GM12878 (cell line): ENCODE measurements around the gene PPP6R2. TPM values are rescaled to one million over a fixed set of nuclear protein-coding genes. Genes with fewer than 3 reads are reported as not detected.

ENCODE experiments used
- ASH2L ChIP-seq: fragments of 300-600, 200-600 bp; sonication (generic); IDR thresholded peaks from 2 replicates; pipeline ENCODE4 v1.6.1; 2017; ENCODE audit warnings: low read depth, mild to moderate bottlenecking, borderline replicate concordance
- BACH1 ChIP-seq: fragments of 450-650 bp; IDR thresholded peaks from 2 replicates; pipeline ENCODE4 v1.6.1; 2017; ENCODE audit warnings: mild to moderate bottlenecking, borderline replicate concordance
- DPF2 ChIP-seq: fragments of 450-650 bp; IDR thresholded peaks from 2 replicates; pipeline ENCODE4 v1.6.1; 2017; ENCODE audit warnings: mild to moderate bottlenecking
- HCFC1 ChIP-seq: fragments of 150-350 bp; IDR thresholded peaks from 2 replicates; pipeline ENCODE4 v1.6.1; 2014; ENCODE audit warnings: low read length
- IKZF2 ChIP-seq, 2 experiments: fragments of 450-650 bp; IDR thresholded peaks; 2 replicates each; pipeline ENCODE4 v1.6.1; 2017; ENCODE audit warnings: mild to moderate bottlenecking in 2 of 2, moderate library complexity in 2 of 2
- NFXL1 ChIP-seq: fragments of 450-650 bp; IDR thresholded peaks from 2 replicates; pipeline ENCODE4 v1.6.1; 2017; ENCODE audit warnings: antibody characterized with exemption, mild to moderate bottlenecking, borderline replicate concordance
- POU2F2 ChIP-seq: IDR thresholded peaks from 3 replicates; pipeline ENCODE4 v1.6.1; 2011; ENCODE audit warnings: low read depth, mild to moderate bottlenecking, low read length, borderline replicate concordance
- SIN3A ChIP-seq: IDR thresholded peaks from 2 replicates; pipeline ENCODE4 v1.6.1; 2012; ENCODE audit warnings: low read depth, low read length, improper control_type of control experiment
- SREBF2 ChIP-seq: IDR thresholded peaks from 2 replicates; pipeline ENCODE4 v1.6.1; 2012; ENCODE audit warnings: mild to moderate bottlenecking, low read length
- TBL1XR1 ChIP-seq: IDR thresholded peaks from 2 replicates; pipeline ENCODE4 v1.6.1; 2012; ENCODE audit warnings: low read depth, low read length, improper control_type of control experiment
- ZSCAN29 ChIP-seq: fragments of 450-650 bp; IDR thresholded peaks from 2 replicates; pipeline ENCODE4 v1.6.1; 2017; ENCODE audit warnings: mild to moderate bottlenecking, moderate library complexity
- polyA plus RNA-seq, 11 experiments: library from polyadenylated mRNA; depleted of rRNA in 4 of 11; unstranded in 6 of 11; stranded (reverse) in 5 of 11; fragments of >200 nt; fragmentation: Nextera tagmentation in 4 of 11; fragmentation: Illumina TruSeq in 1 of 11; extraction: Ambion mirVana in 4 of 11; extraction: Trizol in 1 of 11; gene quantifications; 1 replicate in 1 of 11; 2 replicates in 10 of 11; pipeline versions ENCODE4 v1.2.1 to v1.2.3, GENCODE V29; 2011 to 2016; ENCODE audit warnings: inconsistent platforms in 2 of 11, missing spikeins in 2 of 11, low read depth in 1 of 11
- total RNA-seq, 4 experiments: library from RNA; depleted of rRNA in 3 of 4; stranded (reverse); fragments of >200 nt in 3 of 4; fragmentation: Illumina TruSeq in 1 of 4; extraction: Trizol in 1 of 4; gene quantifications; 2 replicates each; pipeline versions ENCODE4 v1.2.1 to v1.2.3, GENCODE V29; 2013 to 2021
- TF ChIP-seq, protein P1 (sequence below): fragments of 150-350 bp; IDR thresholded peaks from 2 replicates; pipeline ENCODE4 v1.6.1; 2016; ENCODE audit warnings: low read depth, low read length
- TF ChIP-seq, protein P2 (sequence below), 3 experiments: IDR thresholded peaks in 2 of 3; conservative IDR thresholded peaks in 1 of 3; 2 replicates each; pipeline ENCODE4 v1.5.1; 2011; ENCODE audit warnings: low read depth in 3 of 3, low read length in 3 of 3, mild to moderate bottlenecking in 3 of 3, control low read depth in 2 of 3, moderate library complexity in 2 of 3, inconsistent platforms in 1 of 3, mixed read lengths in 1 of 3; ENCODE audit not compliant: control insufficient read depth in 2 of 3, insufficient read depth in 1 of 3; ENCODE audit errors: extremely low read depth in 1 of 3
- TF ChIP-seq, protein P3 (sequence below): fragments of 450-650 bp; IDR thresholded peaks from 2 replicates; pipeline ENCODE4 v1.6.1; 2016; ENCODE audit warnings: mild to moderate bottlenecking
- TF ChIP-seq, protein P4 (sequence below): fragments of 450-650 bp; formaldehyde crosslinking; IDR thresholded peaks from 2 replicates; pipeline ENCODE4 v1.4.0; 2022; ENCODE audit warnings: mild to moderate bottlenecking, moderate library complexity
- TF ChIP-seq, protein P5 (sequence below): fragments of 450-650 bp; IDR thresholded peaks from 2 replicates; pipeline ENCODE4 v1.6.1; 2017; ENCODE audit warnings: low read depth, mild to moderate bottlenecking, moderate library complexity

The PPP6R2 gene
- total and polyA plus RNA-seq, 10 of the 15 experiments (the other 5 are each of a cell fraction or from before 2014, with no cell fraction given), result 0.29 to 52.6 (median 25.4) TPM

DNA sequence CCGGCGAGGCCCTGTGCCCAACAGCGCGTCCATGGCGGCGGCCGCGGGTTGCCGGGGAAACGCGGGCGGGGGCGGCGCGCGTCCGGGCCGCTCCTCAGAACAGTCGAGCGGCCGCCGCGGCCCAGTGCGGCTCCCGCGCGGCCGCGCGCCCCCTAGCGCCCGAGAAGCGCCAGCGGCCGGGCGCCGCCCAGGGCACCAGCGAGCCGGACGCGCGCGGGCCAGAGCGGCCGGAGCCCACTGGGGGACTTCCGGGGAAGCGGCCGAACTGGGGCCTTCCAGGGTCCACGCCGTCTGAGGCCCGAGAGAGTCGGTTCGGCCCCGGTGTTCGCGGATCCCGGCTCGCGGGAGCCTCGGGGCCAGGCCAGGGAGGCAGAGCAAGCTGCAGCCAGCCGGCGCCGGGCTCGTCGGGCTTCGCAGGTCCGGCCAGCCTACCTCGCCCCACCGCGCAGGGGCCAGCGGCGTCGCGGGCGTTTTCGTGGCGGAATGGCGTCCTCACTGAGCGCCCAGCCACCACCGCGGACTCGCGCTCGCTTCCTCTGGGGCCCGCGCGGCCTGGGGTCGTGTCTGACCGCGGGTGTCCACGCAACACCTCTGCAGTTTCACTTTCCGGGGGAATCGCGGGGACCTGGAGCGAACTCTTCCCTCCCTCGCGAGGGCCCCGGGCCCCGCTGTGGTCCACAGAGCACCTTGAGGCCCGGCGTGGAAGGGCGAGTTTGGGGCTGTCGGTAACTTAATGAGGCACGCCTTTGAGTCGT lies 16.0 kb upstream of the PPP6R2 start, which contains the start of gene DENND6B (continued):
- TF ChIP-seq BACH1 (peak; percentile 80; the same call in 1 of the 2 replicates), IKZF2 (IDR thresholded peaks at IDR 0.05) (peak in 1 of 2 experiments; percentile 19; a peak in 1 of 4 replicates), NFXL1 (no peak), HCFC1 (peak; percentile 52; the same call in 1 of the 2 replicates), POU2F2 (peak; percentile 45; the same call in 1 of the 3 replicates), TBL1XR1 (0 out of 2 replicates have a peak, but pooled peaks have one; percentile 22), ASH2L (no peak), DPF2 (peak; percentile 83), ZSCAN29 (0 out of 2 replicates have a peak, but pooled peaks have one; percentile 33), SIN3A (peak; percentile 29; the same call in 1 of the 2 replicates), SREBF2 (no peak)
- TF ChIP-seq, protein P1, sequence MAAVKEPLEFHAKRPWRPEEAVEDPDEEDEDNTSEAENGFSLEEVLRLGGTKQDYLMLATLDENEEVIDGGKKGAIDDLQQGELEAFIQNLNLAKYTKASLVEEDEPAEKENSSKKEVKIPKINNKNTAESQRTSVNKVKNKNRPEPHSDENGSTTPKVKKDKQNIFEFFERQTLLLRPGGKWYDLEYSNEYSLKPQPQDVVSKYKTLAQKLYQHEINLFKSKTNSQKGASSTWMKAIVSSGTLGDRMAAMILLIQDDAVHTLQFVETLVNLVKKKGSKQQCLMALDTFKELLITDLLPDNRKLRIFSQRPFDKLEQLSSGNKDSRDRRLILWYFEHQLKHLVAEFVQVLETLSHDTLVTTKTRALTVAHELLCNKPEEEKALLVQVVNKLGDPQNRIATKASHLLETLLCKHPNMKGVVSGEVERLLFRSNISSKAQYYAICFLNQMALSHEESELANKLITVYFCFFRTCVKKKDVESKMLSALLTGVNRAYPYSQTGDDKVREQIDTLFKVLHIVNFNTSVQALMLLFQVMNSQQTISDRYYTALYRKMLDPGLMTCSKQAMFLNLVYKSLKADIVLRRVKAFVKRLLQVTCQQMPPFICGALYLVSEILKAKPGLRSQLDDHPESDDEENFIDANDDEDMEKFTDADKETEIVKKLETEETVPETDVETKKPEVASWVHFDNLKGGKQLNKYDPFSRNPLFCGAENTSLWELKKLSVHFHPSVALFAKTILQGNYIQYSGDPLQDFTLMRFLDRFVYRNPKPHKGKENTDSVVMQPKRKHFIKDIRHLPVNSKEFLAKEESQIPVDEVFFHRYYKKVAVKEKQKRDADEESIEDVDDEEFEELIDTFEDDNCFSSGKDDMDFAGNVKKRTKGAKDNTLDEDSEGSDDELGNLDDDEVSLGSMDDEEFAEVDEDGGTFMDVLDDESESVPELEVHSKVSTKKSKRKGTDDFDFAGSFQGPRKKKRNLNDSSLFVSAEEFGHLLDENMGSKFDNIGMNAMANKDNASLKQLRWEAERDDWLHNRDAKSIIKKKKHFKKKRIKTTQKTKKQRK, result no peak
- TF ChIP-seq, protein P2, sequence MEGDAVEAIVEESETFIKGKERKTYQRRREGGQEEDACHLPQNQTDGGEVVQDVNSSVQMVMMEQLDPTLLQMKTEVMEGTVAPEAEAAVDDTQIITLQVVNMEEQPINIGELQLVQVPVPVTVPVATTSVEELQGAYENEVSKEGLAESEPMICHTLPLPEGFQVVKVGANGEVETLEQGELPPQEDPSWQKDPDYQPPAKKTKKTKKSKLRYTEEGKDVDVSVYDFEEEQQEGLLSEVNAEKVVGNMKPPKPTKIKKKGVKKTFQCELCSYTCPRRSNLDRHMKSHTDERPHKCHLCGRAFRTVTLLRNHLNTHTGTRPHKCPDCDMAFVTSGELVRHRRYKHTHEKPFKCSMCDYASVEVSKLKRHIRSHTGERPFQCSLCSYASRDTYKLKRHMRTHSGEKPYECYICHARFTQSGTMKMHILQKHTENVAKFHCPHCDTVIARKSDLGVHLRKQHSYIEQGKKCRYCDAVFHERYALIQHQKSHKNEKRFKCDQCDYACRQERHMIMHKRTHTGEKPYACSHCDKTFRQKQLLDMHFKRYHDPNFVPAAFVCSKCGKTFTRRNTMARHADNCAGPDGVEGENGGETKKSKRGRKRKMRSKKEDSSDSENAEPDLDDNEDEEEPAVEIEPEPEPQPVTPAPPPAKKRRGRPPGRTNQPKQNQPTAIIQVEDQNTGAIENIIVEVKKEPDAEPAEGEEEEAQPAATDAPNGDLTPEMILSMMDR (IDR thresholded peaks at IDR 0.05 in 2 of 3, conservative IDR thresholded peaks at IDR 0.05 in 1 of 3; ENCODE audit: control insufficient read depth in 2 of 3, extremely low read depth in 1 of 3, insufficient read depth in 1 of 3, low read depth in 3 of 3, low read length in 3 of 3), result peak in 2 of 3 experiments; percentile 29 to 83; a peak in 2 of 6 replicates
- TF ChIP-seq, protein P3, sequence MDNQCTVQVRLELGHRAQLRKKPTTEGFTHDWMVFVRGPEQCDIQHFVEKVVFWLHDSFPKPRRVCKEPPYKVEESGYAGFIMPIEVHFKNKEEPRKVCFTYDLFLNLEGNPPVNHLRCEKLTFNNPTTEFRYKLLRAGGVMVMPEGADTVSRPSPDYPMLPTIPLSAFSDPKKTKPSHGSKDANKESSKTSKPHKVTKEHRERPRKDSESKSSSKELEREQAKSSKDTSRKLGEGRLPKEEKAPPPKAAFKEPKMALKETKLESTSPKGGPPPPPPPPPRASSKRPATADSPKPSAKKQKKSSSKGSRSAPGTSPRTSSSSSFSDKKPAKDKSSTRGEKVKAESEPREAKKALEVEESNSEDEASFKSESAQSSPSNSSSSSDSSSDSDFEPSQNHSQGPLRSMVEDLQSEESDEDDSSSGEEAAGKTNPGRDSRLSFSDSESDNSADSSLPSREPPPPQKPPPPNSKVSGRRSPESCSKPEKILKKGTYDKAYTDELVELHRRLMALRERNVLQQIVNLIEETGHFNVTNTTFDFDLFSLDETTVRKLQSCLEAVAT, result no peak
- TF ChIP-seq, protein P4, sequence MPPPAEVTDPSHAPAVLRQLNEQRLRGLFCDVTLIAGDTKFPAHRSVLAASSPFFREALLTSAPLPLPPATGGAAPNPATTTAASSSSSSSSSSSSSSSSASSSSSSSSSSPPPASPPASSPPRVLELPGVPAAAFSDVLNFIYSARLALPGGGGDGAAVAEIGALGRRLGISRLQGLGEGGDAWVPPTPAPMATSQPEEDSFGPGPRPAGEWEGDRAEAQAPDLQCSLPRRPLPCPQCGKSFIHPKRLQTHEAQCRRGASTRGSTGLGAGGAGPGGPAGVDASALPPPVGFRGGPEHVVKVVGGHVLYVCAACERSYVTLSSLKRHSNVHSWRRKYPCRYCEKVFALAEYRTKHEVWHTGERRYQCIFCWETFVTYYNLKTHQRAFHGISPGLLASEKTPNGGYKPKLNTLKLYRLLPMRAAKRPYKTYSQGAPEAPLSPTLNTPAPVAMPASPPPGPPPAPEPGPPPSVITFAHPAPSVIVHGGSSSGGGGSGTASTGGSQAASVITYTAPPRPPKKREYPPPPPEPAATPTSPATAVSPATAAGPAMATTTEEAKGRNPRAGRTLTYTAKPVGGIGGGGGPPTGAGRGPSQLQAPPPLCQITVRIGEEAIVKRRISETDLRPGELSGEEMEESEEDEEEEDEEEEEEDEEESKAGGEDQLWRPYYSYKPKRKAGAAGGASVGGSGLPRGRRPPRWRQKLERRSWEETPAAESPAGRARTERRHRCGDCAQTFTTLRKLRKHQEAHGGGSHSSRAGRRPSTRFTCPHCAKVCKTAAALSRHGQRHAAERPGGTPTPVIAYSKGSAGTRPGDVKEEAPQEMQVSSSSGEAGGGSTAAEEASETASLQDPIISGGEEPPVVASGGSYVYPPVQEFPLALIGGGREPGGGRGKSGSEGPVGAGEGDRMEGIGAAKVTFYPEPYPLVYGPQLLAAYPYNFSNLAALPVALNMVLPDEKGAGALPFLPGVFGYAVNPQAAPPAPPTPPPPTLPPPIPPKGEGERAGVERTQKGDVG (CRISPR knock-in tag), result no peak
- TF ChIP-seq, protein P5, sequence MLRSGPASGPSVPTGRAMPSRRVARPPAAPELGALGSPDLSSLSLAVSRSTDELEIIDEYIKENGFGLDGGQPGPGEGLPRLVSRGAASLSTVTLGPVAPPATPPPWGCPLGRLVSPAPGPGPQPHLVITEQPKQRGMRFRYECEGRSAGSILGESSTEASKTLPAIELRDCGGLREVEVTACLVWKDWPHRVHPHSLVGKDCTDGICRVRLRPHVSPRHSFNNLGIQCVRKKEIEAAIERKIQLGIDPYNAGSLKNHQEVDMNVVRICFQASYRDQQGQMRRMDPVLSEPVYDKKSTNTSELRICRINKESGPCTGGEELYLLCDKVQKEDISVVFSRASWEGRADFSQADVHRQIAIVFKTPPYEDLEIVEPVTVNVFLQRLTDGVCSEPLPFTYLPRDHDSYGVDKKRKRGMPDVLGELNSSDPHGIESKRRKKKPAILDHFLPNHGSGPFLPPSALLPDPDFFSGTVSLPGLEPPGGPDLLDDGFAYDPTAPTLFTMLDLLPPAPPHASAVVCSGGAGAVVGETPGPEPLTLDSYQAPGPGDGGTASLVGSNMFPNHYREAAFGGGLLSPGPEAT, result no peak
